GM18511 (cell line): ENCODE data around the gene CYTIP.
"Not testable (repeated sequence)": the region's sequence is repeated elsewhere in the genome, so short reads cannot be mapped to it uniquely, and the experiment has no call there.

Experiments used
- ATAC-seq: cut with Tn5 transposase; IDR thresholded peaks from one replicate; pipeline ENCODE4 v1.9.1; 2021; ENCODE audit warnings: mild to moderate bottlenecking, moderate library complexity; ENCODE audit not compliant: unreplicated experiment

Gene CYTIP

DNA sequence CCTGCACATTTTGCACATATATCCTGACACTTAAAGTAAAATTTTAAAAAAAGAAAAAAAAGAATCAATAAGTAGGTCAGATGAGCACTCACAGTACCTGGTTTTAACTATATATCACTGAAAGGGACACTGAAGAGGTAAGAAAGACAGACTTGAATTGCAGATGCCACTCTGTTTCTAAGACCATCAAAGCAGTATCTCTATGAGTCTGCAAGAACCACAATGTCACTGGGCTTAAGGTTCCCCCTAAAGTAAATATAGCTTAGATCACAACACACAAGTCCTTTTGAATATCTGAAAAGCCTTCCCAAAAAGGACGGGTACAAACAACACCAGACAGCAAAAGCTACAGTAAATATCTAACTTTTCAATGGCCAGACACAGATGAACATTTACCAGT, 57.6 kb downstream of the CYTIP start:
- no peak for ATAC-seq

GRCh38 chr2:157377861-157378260, 66.0 kb downstream of the CYTIP start:
- no peak for ATAC-seq

DNA sequence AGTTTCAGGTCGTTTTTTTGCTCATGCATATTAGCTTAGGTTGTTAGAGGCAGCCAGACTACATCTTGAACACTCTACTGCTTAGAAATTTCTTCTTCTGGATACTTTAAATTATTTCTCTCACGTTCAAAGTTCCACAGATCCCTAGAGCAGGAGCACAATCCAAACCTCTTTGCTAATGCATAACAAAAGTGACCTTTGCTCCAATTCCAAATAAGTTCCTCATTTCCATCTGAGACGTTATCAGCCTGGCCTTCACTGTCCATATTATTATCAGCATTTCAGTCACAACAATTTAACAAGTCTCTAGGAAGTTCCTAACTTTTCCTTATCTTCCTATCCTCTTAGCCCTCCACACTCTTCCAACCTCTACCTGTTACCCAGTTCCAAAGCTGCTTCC, 67.8 kb downstream of the CYTIP start:
- no peak for ATAC-seq

DNA sequence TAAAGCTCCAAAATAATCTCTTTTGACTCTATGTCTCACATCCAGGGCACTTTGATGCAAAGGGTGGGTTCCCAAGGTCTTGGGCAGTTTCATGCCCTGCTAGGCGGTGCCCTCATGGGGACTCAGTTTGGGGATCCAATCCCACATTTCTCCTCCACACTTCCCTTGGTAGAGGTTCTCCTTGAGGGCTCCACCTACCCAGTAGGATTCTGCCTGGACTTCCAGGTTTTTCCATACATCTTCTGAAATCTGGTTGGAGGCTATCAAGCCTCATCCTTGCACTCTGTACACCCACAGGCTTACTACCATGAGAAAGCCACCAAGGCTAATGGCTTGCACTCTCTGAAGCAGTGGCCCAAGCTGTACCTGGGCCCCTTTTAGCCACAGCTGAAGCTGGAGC, 68.5 kb downstream of the CYTIP start:
- no peak for ATAC-seq

DNA sequence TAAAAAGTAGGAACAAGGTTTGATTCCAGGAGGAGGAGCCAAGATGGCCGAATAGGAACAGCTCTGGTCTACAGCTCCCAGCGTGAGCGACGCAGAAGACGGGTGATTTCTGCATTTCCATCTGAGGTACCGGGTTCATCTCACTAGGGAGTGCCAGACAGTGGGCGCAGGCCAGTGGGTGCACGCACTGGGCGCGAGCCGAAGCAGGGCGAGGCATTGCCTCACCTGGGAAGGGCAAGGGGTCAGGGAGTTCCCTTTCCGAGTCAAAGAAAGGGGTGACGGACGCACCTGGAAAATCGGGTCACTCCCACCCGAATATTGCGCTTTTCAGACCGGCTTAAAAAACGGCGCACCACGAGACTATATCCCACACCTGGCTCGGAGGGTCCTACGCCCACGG, 75.4 kb downstream of the CYTIP start:
- not testable (repeated sequence) for ATAC-seq

- ATAC-seq = no peak
Observed at GRCh38 chr2:157367704-157368103, 76.2 kb downstream of the CYTIP start.
